ENCODE results near the gene CCNT1. TPM values are rescaled to one million over a fixed set of nuclear protein-coding genes. Genes with fewer than 3 reads are reported as not detected.
"Not testable (repeated sequence)": the region's sequence is repeated elsewhere in the genome, so short reads cannot be mapped to it uniquely, and the experiment has no call there.

Gene CCNT1
- total RNA-seq: 17.0 TPM
- long read RNA-seq: 0 reads

DNA sequence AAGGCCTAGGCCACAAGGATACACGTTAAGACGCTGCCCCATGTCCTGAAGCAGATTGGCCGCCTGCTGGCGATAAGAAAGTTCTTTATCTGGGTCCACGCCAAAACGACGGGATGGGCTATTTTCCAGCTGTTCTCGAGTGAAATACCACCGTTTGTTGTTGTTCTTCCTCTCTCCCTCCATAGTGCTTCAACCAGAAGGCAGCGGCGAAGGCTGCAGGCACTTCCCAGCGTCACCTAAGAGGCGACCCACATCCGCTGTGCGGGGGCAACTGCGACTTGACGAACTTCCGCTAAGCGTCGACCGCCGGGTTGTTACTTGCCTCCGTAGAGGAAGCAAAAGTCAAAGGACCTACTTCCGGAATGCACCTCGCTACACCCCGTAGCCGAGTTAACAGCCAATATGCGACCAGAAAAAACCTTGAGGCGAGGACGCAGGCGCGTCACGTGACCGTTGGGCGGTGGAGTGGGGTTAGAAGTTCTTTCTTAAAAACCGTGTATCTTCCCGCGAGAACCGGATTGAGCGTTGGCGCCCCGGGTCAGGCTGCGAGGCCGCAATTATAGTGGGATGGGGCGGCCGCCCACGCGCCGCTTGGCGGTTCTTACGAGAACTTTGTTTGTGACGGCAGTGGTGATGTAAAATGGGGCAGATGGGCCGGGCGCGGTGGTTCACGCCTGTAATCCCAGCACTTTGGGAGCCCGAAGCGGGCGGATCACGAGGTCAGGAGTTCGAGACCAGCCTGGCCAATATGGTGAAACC is at the start of gene CCNT1:
CCNT1 (minus strand) TSS at position 215 of the 759 bp plus-strand sequence; CDS start at position 183, 32 bp downstream.
- intact Hi-C loops (cut with DNase I): loop anchor here (2.0 kb wide), 1 partner anchor 34 kb away; the partner anchor contains the start of gene KANSL2
- peak; percentile 99 for DNase-seq (ENCODE audit: missing footprints)
- peak; percentile 99 for ATAC-seq

DNA sequence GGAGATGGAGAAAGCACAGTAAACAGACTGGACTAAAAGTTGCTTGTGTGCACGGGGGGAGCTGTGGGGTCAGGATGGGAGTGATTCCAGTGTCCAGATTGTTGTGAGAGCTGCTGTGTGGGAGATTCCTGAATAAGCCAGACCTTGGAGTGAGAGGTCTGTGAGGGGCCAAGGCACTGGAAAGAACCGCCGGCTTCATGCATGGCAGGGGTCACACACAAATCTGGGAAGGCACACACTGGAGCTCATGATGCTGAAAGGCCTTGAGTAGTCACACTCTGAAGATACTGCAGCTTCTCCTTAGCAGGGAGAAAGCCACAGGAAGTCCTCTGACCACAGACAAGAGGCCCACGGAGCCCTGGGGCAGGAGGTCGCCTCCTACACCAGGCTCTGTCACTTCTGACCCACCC is 49.3 kb upstream of the CCNT1 start:
- DNase-seq (ENCODE audit: missing footprints) (no peak), ATAC-seq (no peak)
- intact Hi-C loops (cut with DNase I): loop anchor here (2.0 kb wide), 1 partner anchor 21 kb away; no protein-coding TSS in a partner anchor

DNA sequence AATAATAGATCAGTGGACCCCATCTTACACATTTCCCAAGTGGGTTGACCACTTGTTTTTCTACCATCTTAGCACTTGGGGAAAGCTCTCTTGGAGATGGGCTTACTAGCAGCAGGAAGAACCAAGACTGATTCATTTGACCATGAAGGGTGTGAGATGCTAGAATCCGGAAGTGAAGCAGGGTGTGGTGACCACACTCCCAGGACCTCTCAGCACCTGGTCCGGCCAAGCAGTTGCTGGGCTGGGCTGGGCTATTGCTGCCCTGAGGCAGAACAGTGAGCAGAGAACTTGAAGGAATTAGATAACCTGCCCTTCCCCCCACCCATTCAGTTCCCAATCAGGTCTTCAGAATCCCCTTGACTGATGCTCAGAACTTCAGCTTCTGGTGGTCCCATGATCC is 48.0 kb upstream of the CCNT1 start:
- intact Hi-C loops (cut with DNase I): no loop called here
- DNase-seq (ENCODE audit: missing footprints) (no peak), ATAC-seq (no peak)

DNA sequence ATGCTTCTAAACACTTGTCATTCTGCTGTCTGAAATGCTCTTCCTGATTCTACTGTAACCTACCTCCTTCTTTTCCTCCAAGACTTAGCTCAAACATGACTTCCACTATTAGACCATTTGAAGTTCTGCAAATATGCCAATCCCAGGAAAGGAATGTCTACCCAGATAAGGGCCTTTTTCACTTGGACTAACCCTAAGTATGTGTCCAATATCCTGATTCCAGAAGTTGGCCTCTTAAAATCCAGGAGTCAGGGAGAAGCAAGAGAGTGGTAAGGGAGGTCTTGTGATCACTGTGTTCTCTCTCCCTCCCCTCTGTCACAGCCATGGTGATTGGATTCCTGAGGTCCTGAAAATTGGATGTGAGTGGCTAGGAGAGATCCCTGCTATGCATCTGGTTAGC is 42.2 kb upstream of the CCNT1 start:
- intact Hi-C loops (cut with DNase I): no loop called here
- DNase-seq (ENCODE audit: missing footprints) (no peak), ATAC-seq (no peak)

DNA sequence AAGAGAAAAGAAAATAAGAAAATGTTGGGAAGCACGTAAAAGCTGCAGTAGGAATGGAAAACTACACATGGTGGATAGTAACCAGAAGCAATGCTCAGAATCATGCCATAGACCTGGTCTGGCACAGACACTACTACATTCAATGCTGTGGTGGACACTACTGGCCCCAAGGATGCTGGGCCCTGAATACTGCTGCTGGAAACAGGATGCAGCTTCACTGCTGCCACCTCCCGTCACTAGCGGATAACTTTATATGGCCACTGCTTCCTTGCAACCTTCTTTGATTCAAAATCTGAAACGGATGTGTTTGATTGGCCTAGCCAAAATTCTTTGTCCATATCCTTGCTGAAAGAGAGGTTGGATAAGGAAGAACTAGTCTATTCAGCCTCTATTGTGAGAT is 41.7 kb upstream of the CCNT1 start:
- ATAC-seq (no peak), DNase-seq (ENCODE audit: missing footprints) (no peak)
- intact Hi-C loops (cut with DNase I): no loop called here

DNA sequence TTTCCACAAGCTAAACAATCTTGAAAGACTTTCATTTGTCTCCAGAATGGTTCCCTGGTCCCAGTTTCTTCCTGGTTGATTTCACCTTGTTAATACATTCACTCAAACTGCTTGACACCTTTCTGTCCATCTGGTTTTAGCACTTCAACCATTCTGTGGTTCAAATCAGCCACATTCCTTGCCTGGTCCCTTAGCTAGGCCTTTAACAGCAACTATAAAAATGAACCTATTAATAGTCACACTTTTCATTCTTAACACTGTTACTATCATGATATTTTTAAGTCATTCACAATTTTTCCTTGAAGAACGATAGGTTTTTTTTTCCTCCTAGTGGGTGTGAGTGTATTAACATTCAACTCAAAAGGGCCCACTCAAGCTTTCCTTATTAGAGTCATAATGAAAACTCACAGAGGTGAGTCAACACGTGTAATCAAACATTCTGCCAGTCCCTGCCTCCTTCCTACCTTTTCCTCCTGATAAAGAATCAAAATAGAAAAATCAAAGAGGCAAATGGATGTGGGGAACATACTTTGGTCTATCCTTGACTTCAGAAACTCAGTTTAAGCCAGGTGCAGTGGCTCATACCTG is 34.4 kb upstream of the CCNT1 start:
- DNase-seq (ENCODE audit: missing footprints) (no peak), ATAC-seq (no peak)
- intact Hi-C loops (cut with DNase I): no loop called here

DNA sequence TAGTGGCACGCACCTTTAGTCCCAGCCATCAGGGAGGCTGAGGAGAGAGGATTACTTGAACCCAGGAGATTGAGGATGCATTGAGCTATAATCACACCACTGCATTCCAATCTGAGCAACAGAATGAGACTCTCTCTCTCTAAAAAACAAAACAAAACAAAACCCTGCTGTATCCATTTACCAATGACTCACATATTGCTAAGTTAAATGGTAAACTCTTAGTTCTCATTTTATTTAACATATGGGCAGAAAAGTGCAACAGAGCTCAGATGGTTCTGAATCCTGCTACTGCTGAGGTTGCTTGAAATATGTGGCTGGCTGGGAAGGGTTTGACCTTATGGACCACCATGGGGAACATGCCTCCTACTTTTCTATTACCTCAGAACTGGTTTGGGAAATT is 33.7 kb upstream of the CCNT1 start:
- ATAC-seq: no peak

DNA sequence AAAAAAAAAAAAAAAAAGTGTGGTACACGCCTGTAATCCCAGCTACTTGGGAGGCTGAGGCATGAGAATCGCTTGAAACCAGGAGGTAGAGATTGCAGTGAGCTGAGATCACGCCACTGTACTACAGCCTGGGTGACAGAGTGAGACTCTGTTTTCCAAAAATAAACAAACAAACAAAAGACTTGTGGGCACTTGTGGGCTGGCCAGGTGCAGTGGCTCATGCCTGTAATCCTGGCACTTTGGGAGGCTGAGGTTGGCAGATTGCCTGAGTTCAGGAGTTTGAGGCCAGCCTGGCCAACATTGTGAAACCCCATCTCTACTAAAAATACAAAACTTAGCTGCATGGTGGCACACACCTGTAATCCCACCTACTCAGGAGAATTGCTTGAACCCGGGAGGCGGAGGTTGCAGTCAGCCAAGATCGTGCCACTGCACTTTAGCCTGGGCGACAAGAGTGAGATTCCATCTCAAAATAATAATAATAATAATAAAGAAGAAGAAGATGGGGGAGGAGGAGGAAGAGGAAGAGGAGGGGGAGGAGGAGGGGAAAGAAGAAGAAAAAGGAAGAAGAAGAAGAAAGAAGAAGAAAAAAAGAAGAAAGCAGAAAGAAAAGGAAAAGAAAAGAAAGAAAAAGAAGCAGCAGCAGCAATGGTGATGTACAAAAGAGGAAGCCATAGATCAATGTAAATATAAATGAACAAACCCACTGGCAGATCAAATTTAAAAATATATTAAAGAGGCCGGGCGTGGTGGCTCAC is 27.9 kb upstream of the CCNT1 start:
- DNase-seq (ENCODE audit: missing footprints): no peak
- intact Hi-C loops (cut with DNase I): no loop called here
- no peak for ATAC-seq

More for the DNA sequence above, 33.7 kb upstream of the CCNT1 start:
- no peak for DNase-seq (ENCODE audit: missing footprints)
- intact Hi-C loops (cut with DNase I): no loop called here

DNA sequence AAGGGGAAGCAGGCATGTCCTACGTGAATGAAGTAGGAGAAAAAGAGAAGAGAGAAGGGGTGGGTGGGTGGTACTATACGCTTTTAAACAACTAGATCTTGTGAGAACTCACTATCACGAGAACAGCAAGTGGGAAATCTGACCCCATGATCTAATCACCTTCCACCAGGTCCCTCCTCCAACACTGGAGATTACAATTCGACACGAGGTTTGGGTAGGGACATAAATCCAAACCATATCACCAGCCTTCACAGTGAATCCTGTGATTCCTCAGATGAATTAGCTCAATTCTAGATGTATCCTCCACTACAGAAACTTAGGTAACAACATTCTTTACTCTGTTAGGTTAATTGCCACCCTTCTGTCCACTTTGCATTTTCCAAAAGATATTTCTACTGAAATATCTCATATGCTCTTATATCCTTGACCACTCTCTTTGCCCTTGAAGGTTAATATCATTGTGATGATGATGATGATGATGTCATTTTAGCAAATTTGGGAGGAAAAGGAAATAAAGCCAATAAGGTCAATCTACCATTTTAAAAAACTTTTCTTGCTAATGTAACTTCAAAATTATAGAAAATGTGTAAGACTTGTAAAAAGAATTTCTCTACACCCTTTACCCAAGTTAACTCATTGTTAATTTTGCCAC is 23.2 kb upstream of the CCNT1 start:
- DNase-seq (ENCODE audit: missing footprints): no peak
- no peak for ATAC-seq
- intact Hi-C loops (cut with DNase I): no loop called here

DNA sequence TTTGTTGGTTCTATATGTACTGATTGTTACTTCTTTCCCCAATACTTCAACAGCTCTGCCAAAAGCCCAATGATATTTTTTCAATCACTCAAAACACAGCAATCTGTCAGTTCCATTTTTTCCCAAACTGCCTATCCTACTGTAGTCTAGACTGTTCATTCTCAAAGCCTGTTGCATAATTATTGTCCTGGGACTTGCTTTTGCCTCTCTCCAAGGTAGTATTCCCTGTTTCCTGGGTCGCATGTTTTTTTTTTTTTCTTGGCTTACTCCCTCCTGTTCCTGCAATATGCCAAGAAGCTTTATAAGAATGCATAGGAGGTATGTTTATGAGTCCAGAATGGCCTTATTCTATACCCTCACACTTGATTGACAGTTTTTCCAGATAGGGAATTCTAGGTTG is 19.9 kb upstream of the CCNT1 start:
- intact Hi-C loops (cut with DNase I): no loop called here
- ATAC-seq (no peak), DNase-seq (ENCODE audit: missing footprints) (no peak)

DNA sequence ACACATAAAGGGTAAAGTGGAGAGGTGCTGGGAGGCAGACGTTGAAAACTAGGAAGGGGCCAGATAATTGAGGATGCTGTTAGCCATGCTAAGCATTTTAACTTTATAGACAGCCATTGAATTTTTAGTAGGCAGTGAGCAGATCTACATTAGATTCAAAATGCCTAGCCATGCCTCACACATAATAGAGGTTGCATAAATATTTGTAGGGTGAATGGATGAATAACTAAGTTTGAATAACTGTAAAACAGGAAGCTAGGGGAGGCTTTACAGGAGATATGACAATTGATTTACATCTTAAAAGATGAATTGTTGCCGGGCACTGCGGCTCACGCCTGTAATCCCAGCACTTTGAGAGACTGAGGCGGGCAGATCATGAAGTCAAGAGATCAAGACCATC is 12.3 kb upstream of the CCNT1 start:
- DNase-seq (ENCODE audit: missing footprints) (no peak), ATAC-seq (no peak)
- intact Hi-C loops (cut with DNase I): no loop called here

DNA sequence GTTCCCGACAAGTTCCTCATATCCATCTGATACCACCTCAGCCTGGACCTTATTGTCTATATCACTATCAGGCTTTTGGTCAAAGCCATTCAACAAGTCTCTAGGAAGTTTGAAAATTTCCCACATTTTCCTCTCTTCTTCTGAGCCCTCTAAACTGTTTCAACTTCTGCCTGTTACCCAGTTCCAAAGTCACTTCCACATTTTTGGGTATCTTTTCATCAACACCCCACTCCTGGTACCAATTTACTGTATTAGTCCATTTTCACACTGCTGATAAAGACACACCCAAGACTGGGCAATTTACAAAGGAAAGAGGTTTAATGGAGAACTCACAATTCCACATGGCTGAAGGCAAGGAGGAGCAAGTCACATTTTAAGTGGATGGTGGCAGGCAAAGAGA is 4.2 kb upstream of the CCNT1 start:
- DNase-seq (ENCODE audit: missing footprints); ATAC-seq; intact Hi-C loops (cut with DNase I): not testable (repeated sequence)

DNA sequence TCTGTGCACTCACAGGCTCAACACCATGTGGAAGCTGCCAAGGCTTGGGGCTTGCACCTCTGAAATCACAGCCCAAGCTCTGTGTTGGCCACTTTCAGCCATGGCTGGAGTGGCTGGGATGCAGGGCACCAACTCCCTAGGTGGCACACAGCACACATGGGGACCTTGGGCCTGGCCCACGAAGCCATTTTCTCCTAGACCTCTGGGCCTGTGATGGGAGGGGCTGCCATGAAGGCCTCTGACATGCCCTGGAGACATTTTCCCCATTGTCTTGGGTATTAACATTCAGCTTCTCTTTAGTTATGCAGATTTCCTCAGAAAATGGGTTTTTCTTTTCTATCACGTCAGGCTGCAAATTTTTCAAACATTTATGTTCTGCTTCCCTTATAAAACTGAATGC is 3.7 kb upstream of the CCNT1 start:
- ATAC-seq; intact Hi-C loops (cut with DNase I); DNase-seq (ENCODE audit: missing footprints): not testable (repeated sequence)

DNA sequence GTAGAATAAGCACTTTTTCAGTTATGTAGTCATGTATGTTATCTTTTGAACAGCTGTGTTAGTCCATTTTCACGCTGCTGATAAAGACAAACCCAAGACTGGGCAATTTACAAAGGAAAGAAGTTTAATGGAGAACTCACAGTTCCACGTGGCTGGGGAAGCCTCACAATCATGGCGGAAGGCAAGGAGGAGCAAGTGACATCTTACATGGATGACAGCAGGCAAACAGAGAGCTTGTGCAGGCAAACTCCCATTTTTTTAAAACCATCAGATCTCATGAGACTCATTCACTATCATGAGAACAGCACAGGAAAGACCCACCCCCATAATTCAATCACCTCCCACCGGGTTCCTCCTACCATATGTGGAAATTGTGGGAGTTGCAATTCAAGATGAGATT is 2.5 kb upstream of the CCNT1 start:
- DNase-seq (ENCODE audit: missing footprints); ATAC-seq; intact Hi-C loops (cut with DNase I): not testable (repeated sequence)

DNA sequence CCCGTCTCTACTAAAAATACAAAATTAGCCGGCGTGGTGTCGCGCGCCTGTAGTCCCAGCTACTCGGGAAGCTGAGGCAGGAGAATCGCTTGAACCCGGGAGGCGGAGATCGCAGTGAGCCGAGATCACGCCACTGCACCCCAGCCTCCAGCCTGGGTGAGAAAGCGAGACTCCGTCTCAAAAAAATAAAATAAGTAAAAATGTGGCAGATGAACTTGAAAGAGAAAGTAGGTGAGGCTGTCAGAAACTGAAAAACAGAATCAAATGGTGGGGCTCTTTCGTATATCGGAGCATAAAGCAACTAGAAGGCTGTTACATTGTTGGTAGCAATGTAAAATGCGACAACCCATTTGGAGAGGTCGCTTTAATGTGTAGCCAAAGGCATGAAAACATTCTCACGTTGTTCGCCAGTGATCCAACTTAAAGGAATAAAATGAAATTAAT is 767 bp upstream of the CCNT1 start:
- DNase-seq (ENCODE audit: missing footprints) (no peak), ATAC-seq (no peak)
- intact Hi-C loops (cut with DNase I): loop anchor here (2.0 kb wide), 1 partner anchor 34 kb away; the partner anchor contains the start of gene KANSL2

DNA sequence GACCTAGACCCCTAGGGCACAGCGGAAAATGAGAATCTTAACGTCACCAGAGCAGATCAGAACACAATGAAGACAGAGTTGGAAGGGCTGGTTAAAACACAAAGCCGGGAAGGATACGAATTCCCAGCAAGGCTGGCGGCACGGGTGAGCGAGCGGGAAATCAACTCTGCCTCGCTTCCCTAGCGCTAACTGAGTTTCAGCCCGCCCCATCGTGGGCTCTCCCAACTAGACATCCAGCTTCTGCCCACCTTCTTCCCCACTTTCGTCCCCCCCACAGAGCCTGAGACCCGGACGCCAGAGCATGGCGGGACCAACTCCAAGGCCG is 377 bp downstream of the CCNT1 start:
- intact Hi-C loops (cut with DNase I): loop anchor here (2.0 kb wide), 1 partner anchor 33 kb away; the partner anchor contains the start of gene KANSL2
- ATAC-seq (peak; percentile 48), DNase-seq (ENCODE audit: missing footprints) (no peak)

DNA sequence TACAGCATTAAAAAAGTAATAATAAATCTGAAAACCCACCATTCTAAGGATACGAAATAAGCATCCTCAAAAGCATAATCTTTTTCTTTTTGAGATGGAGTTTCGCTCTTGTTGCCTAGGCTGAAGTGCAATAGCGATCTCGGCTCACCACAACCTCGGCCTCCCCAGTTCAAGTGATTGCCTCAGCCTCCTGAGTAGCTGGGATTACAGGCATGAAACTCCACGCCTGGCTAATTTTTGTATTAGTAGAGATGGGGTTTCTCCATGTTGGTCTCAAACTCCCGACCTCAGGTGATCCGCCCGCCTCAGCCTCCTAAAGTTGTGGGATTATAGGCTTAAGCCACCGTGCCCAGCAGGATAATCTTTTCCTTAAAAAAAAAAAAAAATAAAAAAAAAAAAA is 4.3 kb downstream of the CCNT1 start:
- ATAC-seq (no peak), DNase-seq (ENCODE audit: missing footprints) (no peak)
- intact Hi-C loops (cut with DNase I): no loop called here

DNA sequence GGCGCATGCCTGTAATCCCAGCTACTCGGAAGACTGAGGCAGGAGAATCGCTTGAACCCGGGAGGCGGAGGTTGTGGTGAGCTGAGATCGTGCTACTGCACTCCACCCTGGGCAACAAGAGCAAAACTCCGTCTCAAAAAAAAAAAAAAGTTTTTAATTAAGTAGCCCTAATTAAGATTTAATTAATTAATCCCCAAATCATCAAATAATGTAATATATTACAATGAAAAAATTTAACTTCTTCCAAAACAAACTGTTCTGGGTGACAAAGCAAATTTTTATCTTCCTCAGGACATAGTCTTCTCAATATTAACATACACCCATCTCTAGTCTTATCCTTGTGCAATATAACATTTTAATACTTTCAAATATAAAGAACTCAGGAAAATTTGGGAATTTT is 17.7 kb downstream of the CCNT1 start:
- DNase-seq (ENCODE audit: missing footprints); ATAC-seq; intact Hi-C loops (cut with DNase I): not testable (repeated sequence)

DNA sequence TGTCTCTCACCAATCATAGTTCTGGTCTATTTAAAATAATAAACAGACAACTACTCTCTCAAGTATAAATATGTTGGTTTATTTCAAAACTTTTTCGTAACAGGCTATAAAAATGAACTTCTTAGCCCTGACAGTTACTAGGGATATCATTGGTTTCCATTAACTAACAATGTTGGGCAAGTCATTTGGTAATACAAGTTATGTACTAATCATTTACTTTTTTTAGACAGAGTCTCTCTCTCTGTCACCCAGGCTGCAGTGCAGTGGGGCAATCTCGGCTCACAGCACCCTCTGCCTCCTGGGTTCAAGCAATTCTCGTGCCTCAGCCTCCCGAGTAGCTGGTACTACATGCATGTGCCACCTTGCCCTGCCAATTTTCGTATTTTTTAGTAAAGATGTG is 19.9 kb downstream of the CCNT1 start:
- intact Hi-C loops (cut with DNase I): no loop called here
- ATAC-seq: no peak
- no peak for DNase-seq (ENCODE audit: missing footprints)
